ENCODE data around the gene INTS2.
"Not testable (repeated sequence)": the region's sequence is repeated elsewhere in the genome, so short reads cannot be mapped to it uniquely, and the experiment has no call there.

GRCh38 chr17:61819265-61819664, 108.5 kb downstream of the INTS2 start:
- not testable (repeated sequence) for TF ChIP-seq EZH2 (IDR thresholded peaks at IDR 0.05; ENCODE audit: low read length); CTCF (optimal IDR thresholded peaks at IDR 0.05 in 1 of 3, IDR thresholded peaks at IDR 0.05 in 1 of 3, conservative IDR thresholded peaks at IDR 0.05 in 1 of 3; ENCODE audit: extremely low read depth in 1 of 3, insufficient read depth in 2 of 3, low read length in 3 of 3)
